ENCODE results near the gene PPARA. TPM values are rescaled to one million over a fixed set of nuclear protein-coding genes. Genes with fewer than 3 reads are reported as not detected.

The PPARA gene
- total and polyA plus RNA-seq, 2 of the 4 experiments (the other 2 are of a cell fraction) = 3.1 to 7.0 TPM

GRCh38 chr22:46173152-46173551 lies 22.8 kb downstream of the PPARA start:
- TF ChIP-seq CTCF (conservative IDR thresholded peaks at IDR 0.05; ENCODE audit: low read depth, low read length) = no peak
- TF ChIP-seq RCOR1 (IDR thresholded peaks at IDR 0.05; ENCODE audit: insufficient replicate concordance, low read length) = no peak
- no peak for TF ChIP-seq ELK1 (IDR thresholded peaks at IDR 0.05; ENCODE audit: borderline replicate concordance, low read depth, low read length)
- no peak for TF ChIP-seq MAZ (IDR thresholded peaks at IDR 0.05; ENCODE audit: borderline replicate concordance, low read depth, low read length)
- TF ChIP-seq NFE2L2 (IDR thresholded peaks at IDR 0.05; ENCODE audit: low read depth, low read length) = no peak
- no peak for TF ChIP-seq RAD21 (IDR thresholded peaks at IDR 0.05; ENCODE audit: low read length)
- no peak for TF ChIP-seq SMC3 (IDR thresholded peaks at IDR 0.05; ENCODE audit: low read depth, low read length)
- TF ChIP-seq POLR2A (IDR thresholded peaks at IDR 0.05; ENCODE audit: low read depth, low read length) = no peak
- TF ChIP-seq MXI1 (IDR thresholded peaks at IDR 0.05; ENCODE audit: borderline replicate concordance, low read depth, low read length) = no peak
- TF ChIP-seq BHLHE40 (IDR thresholded peaks at IDR 0.05; ENCODE audit: low read depth, low read length) = no peak
- no peak for TF ChIP-seq MAFK (IDR thresholded peaks at IDR 0.05; ENCODE audit: low read depth, low read length)
- TF ChIP-seq FOS (IDR thresholded peaks at IDR 0.05; ENCODE audit: low read depth, low read length) = no peak
- TF ChIP-seq USF2 (IDR thresholded peaks at IDR 0.05; ENCODE audit: low read depth, low read length) = no peak
- no peak for TF ChIP-seq RFX5 (IDR thresholded peaks at IDR 0.05; ENCODE audit: low read depth, low read length)
- TF ChIP-seq CHD1 (IDR thresholded peaks at IDR 0.05; ENCODE audit: low read depth, low read length) = no peak
- TF ChIP-seq CEBPB (IDR thresholded peaks at IDR 0.05; ENCODE audit: low read depth, low read length) = no peak
- Histone ChIP-seq H3K4me3 (ENCODE audit: insufficient read depth, low read depth, low read length) (no peak overlapping the region), H3K4ac (ENCODE audit: low read depth, low read length) (no peak overlapping the region), H2BK15ac (ENCODE audit: low read depth, low read length) (no peak overlapping the region), H4K20me1 (ENCODE audit: insufficient read depth, low read length) (no peaks in the 10 kb centered on the region; the same call in 1 of the 2 replicates), H4K5ac (ENCODE audit: low read depth, low read length) (no peak overlapping the region), H2BK5ac (ENCODE audit: low read depth, low read length, poor library complexity, severe bottlenecking) (no peak overlapping the region), H3K18ac (ENCODE audit: low read depth, low read length) (no peak overlapping the region), H3K14ac (replicated peaks; ENCODE audit: low read depth, low read length) (no peak overlapping the region), H3K56ac (ENCODE audit: extremely low read depth, insufficient read depth, low read length) (no peak overlapping the region), H3K4me1 (ENCODE audit: control insufficient read depth, insufficient read depth, low read length) (peaks cover 12% of the 10 kb centered on the region), H4K8ac (ENCODE audit: low read depth in 2 of 2, low read length in 2 of 2) (no peak overlapping the region), H2BK120ac (ENCODE audit: low read depth, low read length) (no peak overlapping the region), H2AFZ (replicated peaks; ENCODE audit: low read length, poor library complexity) (no peak overlapping the region), H3K27me3 (ENCODE audit: control insufficient read depth, insufficient read depth, low read length) (no peaks in the 10 kb centered on the region), H3K9me3 (ENCODE audit: control insufficient read depth, insufficient read depth, low read length) (peaks cover 4% of the 10 kb centered on the region), H3K9ac (ENCODE audit: low read depth, low read length) (no peak overlapping the region), H3K27ac (ENCODE audit: insufficient read depth, low read length) (no peak overlapping the region), H3K9me1 (ENCODE audit: insufficient read depth, low read length) (peaks cover 15% of the 10 kb centered on the region), H3K4me2 (ENCODE audit: low read depth, low read length) (no peak overlapping the region), H4K91ac (ENCODE audit: insufficient read depth, low read depth, low read length) (no peak overlapping the region), H2AK5ac (ENCODE audit: low read depth, low read length) (no peak overlapping the region), H3K23ac (ENCODE audit: low read depth, low read length) (no peak overlapping the region), H2AK9ac (replicated peaks; ENCODE audit: low read depth, low read length, poor library complexity) (no peak overlapping the region), H3K36me3 (ENCODE audit: control insufficient read depth, insufficient read depth, low read length) (peaks cover 1% of the 10 kb centered on the region; the same call in 1 of the 2 replicates), H3K79me1 (ENCODE audit: low read depth in 1 of 2, low read length in 2 of 2) (peaks cover 4 to 42% of the 10 kb centered on the region in 2 experiments; a peak in 3 of 4 replicates), H2BK20ac (ENCODE audit: low read depth, low read length) (no peak overlapping the region)
- CTCF ChIA-PET = no interaction called here
- dilution Hi-C loops (cut with HindIII; ENCODE audit: low sequenced_read_pairs, unreplicated experiment) (no loop called here), intact Hi-C loops (cut with micrococcal nuclease) (no loop called here), in situ Hi-C loops (cut with MboI; ENCODE audit: low sequenced_read_pairs) (no loop called here)
- DNase-seq (no peak), ATAC-seq (ENCODE audit: low read depth) (no peak)
- BruUV-seq (replicated peaks) = no TSS peak
- no CpG with 5 or more reads among the region's 3 CpGs for WGBS, 2 experiments (ENCODE audit: extremely low coverage in 2 of 2, insufficient read length in 1 of 2)
- POLR2A ChIA-PET (ENCODE audit: unreplicated experiment) = no interaction called here

Measured in IMR-90 (cell line).